Measurements from ENCODE around the gene CTIF.

- TF ChIP-seq, protein P1, sequence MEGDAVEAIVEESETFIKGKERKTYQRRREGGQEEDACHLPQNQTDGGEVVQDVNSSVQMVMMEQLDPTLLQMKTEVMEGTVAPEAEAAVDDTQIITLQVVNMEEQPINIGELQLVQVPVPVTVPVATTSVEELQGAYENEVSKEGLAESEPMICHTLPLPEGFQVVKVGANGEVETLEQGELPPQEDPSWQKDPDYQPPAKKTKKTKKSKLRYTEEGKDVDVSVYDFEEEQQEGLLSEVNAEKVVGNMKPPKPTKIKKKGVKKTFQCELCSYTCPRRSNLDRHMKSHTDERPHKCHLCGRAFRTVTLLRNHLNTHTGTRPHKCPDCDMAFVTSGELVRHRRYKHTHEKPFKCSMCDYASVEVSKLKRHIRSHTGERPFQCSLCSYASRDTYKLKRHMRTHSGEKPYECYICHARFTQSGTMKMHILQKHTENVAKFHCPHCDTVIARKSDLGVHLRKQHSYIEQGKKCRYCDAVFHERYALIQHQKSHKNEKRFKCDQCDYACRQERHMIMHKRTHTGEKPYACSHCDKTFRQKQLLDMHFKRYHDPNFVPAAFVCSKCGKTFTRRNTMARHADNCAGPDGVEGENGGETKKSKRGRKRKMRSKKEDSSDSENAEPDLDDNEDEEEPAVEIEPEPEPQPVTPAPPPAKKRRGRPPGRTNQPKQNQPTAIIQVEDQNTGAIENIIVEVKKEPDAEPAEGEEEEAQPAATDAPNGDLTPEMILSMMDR (IDR thresholded peaks at IDR 0.05; ENCODE audit: poor library complexity), result no peak
- no peak for TF ChIP-seq EZH2phosphoT487 (IDR thresholded peaks at IDR 0.05; ENCODE audit: low read depth, severe bottlenecking, unreplicated experiment)
- no peak for TF ChIP-seq EZH2 (IDR thresholded peaks at IDR 0.05; ENCODE audit: borderline replicate concordance)
These were observed 126.8 kb downstream of the CTIF start for GRCh38 chr18:48665654-48666053.

Measured in hepatocyte (in vitro differentiated cells).